Embryonic facial prominence (tissue), 1 donor: Measurements from ENCODE around the gene VAV3.
"Not testable (repeated sequence)": the region's sequence is repeated elsewhere in the genome, so short reads cannot be mapped to it uniquely, and the experiment has no call there.

Source experiments
- DNase-seq: peaks from one replicate; pipeline ENCODE4 v3.0.0-alpha.2; 2016; ENCODE audit errors: extremely low spot score

Gene VAV3

DNA sequence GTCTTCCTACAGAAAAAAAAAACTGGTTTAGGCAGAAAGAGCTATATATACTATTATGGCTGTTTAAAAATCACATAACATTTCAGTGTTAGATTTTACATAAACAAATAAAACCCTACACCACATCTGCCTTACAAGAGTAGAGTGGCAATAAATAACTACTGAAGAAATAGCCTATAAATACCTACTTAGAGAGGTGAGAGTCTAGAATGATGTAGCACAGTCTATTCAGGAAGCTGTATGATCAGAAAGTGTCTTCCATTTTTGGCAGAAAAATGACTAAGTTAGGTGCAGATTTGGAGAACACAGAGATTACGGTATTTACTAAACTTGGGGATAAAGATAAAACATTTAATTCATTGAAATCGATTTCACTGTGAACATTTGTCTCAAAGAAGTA lies 75.5 kb downstream of the VAV3 start:
- no peak for DNase-seq

DNA sequence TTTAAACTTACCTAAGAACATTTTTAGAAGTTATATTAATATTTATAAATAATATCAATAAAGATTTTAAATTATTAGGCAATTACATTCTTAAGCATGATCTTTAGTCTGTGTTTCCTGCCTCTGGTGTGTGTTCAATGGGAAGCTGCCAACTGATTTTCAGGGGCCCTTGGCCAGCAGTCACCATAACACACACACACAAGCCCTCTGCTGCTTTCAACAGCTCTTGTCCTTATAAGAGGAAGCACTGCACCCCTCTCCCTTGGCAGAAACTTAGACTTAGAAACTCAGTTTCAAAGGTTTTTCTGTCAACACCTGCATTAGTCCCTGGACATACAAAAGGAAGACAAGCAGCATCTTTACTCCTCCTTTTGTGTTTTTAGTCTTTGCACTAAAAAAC lies 81.4 kb downstream of the VAV3 start:
- DNase-seq: no peak

DNA sequence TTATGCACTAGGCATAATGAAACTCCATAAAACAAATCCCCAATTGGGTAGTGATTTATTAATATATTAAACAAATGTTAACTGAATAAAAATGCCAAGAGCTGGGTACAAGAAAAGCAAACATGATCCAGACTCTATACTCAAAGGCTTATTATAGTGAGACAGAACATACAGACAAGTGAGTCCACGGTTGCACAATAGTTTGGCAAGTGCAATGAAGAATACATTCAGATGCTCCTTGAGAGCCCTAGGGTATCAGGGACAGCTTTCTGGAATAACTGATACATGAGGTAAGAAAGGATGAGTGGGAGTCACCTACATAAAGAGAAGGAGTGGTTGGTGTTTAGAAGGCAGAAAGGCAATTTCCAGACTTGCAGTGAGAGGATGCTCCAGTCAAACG lies 85.1 kb downstream of the VAV3 start:
- no peak for DNase-seq

DNA sequence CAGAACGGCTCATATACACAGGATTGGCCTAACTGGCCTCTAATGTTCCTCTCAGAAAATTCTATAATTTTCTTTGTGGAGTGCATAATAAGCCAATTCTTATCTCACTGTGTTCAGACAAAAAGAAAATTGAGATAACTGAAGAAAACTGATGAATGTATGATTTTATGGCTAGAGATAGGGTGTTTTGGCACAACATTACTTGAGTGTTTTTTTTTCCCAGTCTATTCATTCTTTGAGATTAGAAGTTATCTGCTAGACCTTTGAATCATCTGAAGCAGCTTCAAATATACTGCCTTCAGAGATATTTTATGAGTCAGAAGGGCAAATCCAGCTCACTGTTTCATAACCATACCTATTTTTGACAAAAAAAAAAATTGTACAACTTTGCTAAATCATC lies 85.6 kb downstream of the VAV3 start:
- no peak for DNase-seq

DNA sequence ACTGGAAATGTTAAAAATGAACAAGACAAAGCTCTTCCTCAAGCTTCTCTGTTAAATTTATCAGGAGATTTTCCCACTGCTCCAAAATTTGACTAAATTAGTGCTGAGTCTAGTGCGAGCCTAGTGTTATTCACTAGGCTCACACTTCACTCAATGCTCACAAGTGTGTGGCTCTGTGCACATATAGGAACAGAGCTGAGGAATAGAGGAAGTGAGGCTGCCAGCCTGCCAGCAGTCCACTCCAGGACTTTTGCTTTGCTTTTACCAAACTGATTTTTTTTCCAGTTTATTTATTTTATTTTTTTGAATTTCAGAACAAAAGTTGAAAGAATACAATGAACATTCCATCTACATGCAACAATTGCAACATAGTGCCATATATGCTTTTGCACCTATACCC lies 87.2 kb downstream of the VAV3 start:
- DNase-seq: no peak

DNA sequence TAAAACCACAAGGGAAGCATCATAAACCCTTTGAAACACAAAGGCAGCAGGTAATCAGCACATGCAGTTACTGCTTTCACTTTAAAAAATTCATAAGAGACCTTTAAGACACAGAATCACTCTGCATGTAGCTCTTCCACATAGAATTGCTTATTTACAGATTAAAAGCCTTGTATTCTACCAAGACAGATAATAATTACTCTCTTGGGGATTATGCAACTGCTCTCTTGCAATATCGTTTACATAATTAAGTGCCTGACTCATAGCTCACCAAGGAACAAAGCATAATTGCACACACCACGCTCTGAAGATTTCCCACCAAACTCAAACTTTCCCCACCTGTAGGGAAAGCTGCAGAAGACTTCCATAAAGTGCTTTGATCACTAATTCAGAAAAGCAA lies 87.9 kb downstream of the VAV3 start:
- DNase-seq: no peak

DNA sequence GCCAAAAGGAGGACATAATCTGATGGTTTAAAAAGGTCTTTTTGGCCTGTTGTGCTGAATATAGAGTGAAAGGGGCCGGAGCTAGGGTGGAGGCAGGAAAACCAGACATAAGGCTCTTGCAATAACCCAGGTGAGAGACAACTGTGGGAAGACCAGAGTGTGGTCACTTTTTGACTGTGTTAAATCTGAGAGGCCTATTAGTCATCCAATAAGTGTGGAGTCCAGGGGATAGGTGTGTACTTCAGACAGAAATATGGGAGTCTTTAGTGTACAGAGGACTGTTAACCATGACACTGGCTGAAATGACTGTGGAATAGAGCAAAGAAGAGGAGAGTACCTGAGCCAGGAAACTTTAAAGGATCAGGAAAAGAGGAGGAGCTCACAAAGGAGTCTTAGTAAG lies 89.3 kb downstream of the VAV3 start:
- DNase-seq: no peak

DNA sequence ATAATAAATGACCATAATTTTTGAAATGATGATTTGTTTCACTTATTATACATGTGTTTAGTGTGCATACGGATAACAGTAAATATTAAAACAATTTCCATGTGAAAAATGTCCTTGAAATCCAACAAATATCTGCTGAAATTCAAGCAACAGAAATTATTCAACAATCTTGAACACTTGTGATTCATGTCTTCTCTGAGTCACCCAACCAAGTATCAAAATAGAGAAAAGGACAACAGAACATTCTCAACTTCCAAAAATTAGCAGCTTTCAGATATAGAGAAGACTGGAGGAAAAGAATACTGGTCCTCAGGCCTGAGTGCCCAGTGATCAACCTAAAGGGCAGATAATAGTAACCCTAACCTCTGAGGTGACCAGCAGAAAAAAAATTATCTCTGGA lies 90.8 kb downstream of the VAV3 start:
- no peak for DNase-seq

DNA sequence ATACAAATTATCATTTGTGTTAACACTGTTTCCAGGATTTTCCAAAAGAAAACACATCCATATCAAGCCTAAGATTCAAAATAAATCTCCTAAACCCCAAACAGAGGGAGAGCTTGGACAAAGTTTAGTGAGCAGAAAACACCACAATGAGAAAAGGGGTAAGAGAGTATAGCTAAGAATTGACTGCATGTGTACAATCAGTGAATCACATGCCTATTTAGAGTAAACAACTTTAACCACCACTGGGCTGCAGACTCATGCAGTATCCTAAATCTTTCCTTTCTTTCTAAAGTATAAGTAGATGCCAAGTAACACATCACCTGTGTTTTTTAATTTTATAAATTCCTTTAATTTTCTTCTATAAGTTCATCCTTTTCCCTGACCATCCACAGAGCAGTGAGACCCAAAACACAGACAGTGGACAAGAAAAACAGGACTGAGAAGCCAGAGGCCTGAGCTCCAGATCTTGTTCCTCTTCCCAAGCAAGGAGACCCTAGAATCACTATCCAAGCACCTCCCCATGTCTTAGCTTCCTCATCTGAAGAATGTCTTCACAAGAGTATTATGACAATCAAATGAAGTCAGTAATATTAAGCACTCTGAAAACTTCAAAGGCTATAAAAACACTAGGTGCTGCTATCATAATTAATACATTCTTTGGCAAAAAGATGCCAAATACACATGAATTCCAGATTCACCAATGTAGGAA lies 93.1 kb downstream of the VAV3 start:
- no peak for DNase-seq

DNA sequence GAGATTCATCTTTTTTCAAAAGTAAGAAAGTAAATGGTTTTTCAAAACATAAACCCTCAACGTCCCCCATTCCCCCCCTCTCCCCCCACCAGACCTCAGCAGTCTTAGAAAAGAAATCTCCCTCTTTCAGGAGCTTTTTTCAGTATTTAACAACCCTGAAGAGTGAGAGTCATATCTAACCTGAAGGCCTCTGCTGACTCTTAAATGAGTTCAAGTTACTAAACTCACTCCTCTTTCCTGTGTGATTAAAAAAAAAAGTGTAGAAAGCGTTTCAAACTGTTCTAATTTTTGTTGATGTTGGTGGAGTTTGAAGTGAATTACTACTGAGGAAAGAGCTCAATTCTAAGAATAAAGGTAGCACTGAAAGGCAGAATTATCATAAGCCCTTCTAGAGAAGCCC lies 93.7 kb downstream of the VAV3 start:
- DNase-seq: no peak

DNA sequence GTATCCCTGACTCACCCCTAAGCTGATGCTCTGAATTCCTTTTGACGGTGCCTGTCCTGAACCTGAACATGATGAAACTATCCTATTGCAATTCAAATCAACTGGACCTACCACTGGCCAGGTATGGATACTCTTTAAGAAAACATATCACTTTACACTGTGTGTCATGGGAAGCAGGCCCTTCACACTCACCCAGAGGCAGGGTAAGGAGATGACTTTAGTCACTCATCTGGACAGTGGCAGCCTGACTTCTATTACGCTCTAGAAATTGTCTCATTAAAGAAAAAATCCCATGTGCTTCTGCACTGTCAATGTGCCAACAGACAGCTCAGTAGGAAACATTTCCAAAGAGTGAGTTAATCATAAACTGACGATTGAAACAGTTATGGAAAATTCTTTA lies 94.3 kb downstream of the VAV3 start:
- DNase-seq: no peak

DNA sequence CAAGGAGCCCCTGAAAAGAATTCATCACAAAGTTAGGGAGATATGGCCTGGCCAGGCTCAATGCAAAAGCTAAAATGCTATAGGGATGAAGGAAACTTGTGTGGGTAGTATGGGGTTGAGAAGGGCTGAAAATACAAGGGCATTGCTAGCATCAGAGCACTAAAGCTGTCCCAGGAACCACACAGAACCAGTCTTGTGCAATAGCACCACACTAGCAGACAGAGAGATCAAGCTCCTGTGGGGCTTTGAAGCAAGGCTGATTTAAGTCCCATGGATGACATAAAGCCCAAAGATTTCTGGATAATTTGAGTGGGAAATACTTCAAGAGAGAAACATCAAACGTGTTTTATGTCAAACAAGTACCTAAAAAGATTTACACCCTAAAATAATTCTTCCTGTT lies 97.1 kb downstream of the VAV3 start:
- DNase-seq: no peak

DNA sequence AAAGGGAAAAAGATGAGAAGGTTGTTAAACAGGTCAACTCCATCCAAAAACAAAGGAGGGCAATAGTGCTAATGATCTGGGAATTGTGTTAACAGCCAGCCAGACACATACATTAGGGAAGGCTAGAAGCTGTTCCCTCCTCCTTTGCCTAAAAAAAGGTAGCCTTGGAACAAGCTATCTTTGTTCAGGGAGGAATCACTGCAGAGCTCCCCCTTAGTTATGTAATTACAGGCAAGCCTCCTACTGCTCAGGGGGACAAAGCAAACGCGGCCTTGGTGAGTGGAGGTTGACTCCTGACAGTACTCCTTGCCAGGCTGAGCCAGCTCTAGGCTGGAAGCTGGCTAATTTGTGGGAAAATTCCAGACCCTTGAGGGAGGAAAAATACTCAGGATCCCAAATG lies 97.6 kb downstream of the VAV3 start:
- DNase-seq: no peak

DNA sequence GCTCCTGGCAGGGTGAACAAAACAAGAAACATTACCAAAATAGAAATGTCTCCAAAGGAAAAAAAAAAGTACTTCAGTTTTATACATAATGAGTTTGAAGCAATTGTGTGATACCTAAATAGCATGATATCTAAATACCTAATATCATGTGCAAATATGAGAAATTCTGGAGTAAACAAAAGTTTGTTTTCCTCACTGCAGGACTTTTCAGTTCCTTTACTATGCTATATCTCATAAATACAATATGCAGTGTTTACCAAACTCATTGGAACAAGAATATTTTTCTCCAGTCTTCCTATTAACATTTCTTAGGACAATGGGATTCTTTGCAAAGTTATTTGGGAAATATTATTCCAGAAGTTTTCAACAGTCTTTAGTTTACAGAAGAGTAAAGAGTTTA lies 98.1 kb downstream of the VAV3 start:
- no peak for DNase-seq

DNA sequence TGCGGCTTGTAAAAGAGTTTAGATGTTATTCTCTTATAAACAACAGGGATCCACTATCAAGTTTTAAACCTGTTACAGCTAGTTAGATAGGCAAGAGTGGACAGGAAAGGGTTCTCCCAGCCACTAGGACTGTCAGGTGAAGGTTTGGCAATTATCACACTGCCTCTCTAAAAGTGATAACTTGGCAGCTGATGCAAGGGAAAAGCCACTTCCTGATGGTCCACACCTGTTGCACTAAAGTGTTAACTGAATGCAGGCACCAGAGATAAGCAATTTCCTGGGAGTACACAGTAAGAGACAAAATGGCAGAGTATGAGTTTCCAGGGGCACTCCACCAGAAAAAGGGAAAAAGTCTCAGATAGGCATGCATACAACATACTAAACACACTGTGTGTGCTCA lies 99.4 kb downstream of the VAV3 start:
- no peak for DNase-seq

DNA sequence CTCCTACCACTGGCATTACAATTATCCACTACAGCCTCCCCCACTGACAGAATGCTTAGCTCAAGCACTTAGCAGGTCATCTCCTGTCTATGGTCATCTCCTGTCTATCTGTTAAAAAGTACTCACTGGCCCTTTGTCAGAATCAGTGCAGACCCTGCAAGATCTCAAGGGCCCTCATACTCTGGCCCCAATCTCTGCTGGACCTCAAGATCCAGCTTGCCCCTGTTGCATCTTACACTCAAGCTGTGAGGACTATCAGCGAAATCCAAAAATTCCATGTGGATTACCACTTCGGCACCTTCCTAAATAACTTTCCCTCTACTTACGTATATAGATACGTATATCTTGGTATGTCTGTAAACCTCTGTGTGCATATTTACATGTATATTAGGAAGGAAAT lies 101.6 kb downstream of the VAV3 start:
- no peak for DNase-seq

DNA sequence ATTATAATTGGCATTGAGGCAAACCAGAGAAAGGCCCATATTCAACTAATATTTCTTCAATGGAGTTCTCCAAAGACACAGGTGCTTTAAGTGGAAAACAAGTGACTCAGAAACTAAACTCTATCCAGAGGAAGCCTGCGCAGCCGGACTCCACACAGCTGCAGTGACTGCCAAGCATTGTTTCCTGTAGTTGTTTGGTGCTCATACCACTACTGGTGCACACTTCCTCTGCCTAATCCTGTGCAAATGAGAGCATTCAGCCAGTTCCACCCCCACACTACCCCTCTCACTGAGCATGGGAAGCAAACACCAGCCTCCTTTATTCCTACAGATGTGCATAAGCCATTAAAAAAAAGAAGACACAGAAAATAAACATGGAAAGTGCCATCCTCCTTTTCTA lies 102.9 kb downstream of the VAV3 start:
- DNase-seq: no peak

DNA sequence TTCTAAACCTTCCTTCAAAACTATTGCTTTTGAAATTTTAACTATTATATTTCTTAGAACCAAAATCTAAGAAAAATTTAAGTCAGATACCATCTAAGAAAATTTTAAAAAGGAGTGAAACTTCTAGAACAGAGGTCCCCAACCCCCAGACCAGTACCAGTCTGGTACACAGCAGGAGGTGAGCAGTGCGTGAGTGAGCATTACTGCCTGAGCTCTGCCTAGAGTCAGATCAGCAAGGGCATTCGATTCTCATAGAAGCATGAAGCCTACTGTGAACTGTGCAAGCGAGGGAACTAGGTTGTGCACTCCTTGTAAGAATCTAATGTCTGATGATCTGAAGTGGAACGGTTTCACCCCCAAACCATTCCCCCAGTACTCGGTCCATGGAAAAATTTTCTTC lies 106.7 kb downstream of the VAV3 start:
- no peak for DNase-seq

DNA sequence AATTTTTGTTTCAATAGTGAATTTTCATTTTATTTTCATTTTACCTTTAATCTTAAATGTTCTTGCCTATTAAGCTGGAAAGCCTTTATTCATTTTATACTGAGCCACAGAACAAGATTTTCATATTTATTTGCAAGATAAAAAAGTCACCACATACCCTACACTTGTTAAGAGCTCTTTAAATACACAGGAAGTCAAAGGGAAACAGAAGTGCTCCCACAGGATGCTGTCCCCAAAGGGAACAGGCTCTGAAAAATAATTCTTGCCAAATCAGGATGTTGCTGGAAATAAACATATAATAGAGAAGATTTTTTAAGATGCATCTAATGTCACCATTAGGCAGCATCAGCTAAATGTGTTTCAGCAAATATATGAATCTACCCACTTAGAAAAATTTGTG lies 113.6 kb downstream of the VAV3 start:
- DNase-seq: no peak

DNA sequence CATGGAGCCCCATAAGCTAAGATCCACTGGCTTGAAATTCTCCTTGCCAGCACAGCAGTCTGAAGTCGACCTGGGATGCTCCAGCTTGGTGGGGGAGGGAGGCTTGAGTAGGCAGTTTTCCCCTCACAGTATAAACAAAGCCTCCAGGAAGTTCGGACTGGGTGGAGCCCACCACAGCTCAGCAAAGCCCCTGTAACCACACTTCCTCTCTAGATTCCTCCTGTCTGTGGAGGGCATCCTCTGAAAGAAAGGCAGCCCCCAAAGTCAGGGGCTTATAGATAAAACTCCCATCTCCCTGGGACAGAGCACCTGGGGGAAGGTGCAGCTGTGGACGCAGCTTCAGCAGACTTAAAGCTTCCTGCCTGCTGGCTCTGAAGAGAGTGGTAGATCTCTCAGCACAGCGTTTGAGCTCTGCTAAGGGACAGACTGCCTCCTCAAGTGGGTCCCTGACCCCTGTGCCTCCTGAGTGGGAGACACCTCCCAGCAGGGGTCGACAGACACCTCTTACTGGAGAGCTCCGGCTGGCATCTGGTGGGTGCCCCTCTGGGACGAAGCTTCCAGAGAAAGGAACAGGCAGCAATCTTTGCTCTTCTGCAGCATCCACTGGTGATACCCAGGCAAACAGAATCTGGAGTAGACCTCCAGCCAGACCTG lies 120.3 kb downstream of the VAV3 start:
- not testable (repeated sequence) for DNase-seq

DNA sequence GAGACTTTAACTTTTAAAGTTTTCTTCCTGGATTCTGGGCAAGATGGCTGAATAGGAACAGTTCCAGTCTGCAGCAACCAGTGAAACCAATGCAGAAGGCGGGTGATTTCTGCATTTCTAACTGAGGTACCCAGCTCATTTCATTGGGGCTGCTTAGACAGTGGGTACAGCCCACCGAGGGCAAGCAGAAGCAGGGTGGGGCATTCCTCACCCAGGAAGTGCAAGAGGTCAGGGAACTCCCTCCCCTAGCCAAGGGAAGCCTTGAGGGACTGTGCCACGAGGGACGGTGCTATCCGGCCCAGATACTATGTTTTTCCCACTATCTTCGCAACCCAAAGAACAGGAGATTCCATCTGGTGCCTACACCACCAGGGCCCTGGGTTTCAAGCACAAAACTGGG lies 121.0 kb downstream of the VAV3 start:
- DNase-seq: no peak

DNA sequence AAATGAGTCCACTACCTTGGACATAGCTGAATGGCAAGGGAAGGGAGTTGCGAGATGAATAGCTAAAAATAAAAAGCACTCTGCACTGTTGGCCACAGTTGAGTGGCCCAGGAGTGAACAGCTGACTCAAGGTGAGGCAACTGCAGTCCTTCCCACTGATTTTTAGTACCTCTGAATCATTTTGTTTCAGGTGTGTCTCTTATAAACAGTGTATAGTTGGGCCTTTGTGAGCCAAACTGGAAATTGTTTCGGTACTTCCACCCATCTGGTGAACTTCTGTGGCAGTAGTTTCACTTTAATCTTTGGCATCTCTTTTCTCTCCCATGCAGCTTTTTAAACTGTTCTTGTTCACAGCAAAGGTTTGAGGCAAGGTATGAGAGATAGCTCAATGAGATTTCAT lies 122.7 kb downstream of the VAV3 start:
- DNase-seq: no peak

DNA sequence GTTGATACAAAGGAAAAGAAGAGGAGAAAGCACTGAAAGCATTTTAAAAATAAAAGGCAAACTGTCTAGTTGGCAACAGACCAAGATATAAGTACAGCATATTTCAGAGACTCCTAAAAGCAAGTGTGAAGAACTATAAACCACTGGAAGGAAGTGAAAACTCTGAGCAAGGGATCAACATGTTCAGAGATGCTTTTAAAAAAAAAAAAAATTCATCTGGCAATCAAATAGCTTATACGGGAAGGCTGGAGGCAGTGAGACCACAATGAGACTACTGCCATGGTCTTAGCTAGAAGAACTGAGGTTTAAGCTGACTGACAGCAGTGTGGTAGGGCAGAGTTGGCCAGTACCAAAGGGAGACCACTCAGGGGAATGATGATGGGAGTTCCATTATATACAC lies 124.3 kb downstream of the VAV3 start:
- no peak for DNase-seq

DNA sequence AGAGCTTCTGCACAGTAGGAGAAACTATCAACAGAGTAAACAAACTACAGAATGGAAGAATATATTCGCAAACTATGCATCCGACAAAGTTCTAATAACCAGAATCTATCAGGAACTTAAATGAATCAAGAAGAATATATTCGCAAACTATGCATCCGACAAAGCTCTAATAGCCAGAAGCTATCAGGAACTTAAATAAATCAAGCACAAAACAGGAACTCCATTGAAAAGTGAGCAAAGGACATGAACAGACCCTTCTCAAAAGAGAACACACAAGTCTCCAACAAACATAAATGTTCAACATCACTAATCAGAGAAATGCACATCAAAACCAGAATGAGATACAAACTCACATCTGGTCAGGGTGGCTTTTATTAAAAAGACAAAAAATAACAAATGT lies 126.9 kb downstream of the VAV3 start:
- no peak for DNase-seq
